Adrenal gland (tissue), 5 donors: ENCODE results near the gene CFD.

Source experiments
- POLR2A ChIP-seq, 2 donors: fragments of 450-650 bp; IDR thresholded peaks; one replicate each; pipeline ENCODE4 v1.6.1; 2017; ENCODE audit warnings: antibody characterized with exemption in 2 of 2, mild to moderate bottlenecking in 2 of 2, moderate library complexity in 1 of 2
- TF ChIP-seq, protein P1 (sequence below), 6 experiments: fragments of 450-650 bp in 4 of 6; fragments of 200-600 bp in 2 of 6; sonication (generic) in 1 of 6; IDR thresholded peaks; 1 replicate in 5 of 6; 2 replicates in 1 of 6; pipeline versions ENCODE4 v1.5.1 to v1.8.0; 2016 to 2021; ENCODE audit warnings: antibody characterized with exemption in 6 of 6, mild to moderate bottlenecking in 2 of 6, moderate library complexity in 1 of 6
- donor health status: DM: no; HTN: no; CAD: no.

DNA sequence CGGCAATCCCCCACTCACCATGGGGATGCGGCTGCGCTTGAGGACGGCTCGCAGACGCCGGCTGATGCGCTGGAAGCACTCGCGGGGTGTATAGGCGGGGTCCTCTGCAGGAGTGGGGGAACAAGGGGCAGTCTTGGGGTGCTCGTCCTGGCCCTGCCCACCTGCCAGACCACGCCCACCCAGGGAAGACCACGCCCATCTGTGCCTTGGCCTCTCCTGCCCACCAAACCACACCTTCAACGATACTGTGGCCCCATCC, 40.5 kb downstream of the CFD start:
- TF ChIP-seq, protein P1, sequence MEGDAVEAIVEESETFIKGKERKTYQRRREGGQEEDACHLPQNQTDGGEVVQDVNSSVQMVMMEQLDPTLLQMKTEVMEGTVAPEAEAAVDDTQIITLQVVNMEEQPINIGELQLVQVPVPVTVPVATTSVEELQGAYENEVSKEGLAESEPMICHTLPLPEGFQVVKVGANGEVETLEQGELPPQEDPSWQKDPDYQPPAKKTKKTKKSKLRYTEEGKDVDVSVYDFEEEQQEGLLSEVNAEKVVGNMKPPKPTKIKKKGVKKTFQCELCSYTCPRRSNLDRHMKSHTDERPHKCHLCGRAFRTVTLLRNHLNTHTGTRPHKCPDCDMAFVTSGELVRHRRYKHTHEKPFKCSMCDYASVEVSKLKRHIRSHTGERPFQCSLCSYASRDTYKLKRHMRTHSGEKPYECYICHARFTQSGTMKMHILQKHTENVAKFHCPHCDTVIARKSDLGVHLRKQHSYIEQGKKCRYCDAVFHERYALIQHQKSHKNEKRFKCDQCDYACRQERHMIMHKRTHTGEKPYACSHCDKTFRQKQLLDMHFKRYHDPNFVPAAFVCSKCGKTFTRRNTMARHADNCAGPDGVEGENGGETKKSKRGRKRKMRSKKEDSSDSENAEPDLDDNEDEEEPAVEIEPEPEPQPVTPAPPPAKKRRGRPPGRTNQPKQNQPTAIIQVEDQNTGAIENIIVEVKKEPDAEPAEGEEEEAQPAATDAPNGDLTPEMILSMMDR (IDR thresholded peaks at IDR 0.05), result no peak
- no peak for TF ChIP-seq POLR2A (IDR thresholded peaks at IDR 0.05)
